Activated effector memory CD4-positive, alpha-beta T cell treated with anti-CD3 and anti-CD28 coated beads, Interleukin-2, amount 50 U/mL, for 16 hours (primary cell): ENCODE measurements around the gene YTHDF1.
"Not testable (repeated sequence)": the region's sequence is repeated elsewhere in the genome, so short reads cannot be mapped to it uniquely, and the experiment has no call there.

Source experiments
- DNase-seq: peaks from one replicate; pipeline ENCODE4 v3.0.0-alpha.2; 2020

The YTHDF1 gene

DNA sequence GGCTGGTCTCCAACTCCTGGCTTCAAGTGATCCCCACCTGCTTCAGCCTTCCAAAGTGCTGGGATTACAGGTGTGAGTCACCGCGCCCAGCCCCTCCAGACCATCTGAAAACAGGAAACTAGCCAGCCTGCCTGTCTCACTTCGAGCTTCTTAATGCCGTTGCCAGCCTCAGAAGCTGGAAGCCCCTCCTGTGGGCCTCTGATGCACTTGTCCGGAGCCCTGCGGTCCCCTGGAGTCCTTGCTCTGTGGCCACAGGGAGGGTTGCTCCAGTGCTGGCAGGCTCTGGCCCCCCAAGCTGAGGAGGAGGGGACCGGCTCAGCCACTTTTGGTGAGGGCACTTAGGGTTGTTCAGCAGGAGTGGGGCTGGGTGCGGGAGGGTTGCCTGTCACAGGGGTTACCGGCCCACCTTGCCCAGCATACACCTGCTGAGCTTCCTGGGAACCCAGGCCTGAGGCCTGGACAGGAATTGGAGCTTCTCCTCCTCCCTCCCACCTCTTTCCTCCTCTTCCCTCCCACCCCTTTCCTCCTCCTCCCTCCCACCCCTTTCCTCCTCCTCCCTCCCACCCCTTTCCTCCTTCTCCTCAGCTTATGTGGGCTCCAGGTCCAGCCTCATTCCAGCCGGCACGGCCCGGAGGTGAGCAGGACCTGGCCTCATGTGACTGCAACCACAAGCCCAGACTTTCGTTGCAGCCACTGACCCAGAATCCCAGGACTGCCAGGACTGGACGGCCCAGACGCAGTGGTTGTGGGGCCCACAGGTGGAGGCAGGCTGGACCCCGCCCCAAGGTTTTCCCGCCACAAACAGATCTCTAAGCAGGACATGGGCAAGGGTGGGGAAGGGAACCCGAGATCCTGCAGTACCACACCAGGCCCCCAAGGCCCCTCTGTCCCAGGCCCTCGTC lies 10.4 kb upstream of the YTHDF1 start:
- no peak for DNase-seq

DNA sequence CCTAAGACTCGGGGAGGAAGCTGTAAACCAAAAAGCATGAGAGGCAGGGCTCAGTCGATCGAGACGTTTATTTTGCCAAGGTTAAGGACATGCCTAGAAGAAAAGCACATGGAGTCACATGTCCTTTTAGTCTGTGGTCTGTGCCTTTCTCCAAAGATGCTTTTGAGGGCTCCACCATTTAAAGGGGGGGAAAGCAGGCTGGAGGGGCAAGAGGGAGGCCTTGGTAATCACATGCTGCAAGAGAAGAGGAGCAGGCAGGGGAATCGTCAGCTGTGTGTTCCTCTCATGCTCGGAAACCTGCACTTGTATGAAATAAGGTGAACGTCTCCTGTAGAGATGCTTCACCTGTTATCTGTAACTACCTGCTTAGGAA lies 9.1 kb upstream of the YTHDF1 start:
- DNase-seq: no peak

DNA sequence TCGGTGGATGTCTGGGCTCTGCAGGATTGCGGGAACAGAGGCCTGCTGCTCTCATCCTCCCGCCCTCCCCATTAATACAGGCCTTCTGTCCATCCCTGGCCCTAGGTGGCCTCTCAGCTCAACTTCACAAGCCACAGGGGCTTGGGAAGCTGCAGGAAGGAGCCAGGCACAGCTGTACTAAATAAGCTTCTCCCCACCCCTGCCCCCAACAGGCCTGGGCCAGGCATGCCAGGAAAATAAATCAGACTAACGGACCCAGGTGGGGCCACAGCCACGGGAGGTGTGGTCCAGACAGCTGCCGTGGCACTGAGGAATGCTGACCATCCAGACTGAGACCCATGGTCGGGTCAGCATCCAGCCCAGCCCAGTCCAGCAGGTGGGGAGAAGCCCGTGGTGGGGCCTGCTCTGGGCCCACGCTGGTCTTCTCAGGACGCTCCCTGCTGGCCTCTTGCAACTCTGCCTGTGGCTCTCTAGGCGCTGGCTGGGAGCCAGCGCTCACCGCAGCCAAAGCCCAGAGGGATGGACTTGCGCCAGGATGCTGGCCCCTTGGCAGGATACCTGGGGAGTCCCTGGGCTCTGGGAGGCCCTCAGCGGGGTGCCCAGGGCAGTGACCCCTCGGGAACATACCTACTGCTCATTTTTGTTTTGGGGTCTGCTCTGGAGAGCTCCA lies 8.6 kb upstream of the YTHDF1 start:
- DNase-seq: no peak

DNA sequence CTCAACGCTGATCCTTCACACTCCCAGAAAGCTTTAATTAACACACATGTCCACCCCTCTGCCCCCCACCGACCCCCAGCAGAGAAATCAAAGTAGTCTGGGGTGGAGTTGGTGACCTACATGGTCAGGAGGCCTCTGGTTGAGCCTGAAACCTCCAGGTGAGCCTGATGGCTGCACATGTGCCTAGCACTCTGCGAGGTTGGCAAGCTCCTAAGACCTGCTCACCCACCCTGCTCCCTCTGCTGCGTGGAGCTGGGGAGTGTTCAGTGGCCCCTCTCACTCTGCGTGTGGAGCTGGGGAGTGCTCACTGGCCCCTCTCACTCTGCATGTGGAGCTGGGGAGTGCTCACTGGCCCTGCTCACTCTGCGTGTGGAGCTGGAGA lies 7.9 kb upstream of the YTHDF1 start:
- DNase-seq: no peak

DNA sequence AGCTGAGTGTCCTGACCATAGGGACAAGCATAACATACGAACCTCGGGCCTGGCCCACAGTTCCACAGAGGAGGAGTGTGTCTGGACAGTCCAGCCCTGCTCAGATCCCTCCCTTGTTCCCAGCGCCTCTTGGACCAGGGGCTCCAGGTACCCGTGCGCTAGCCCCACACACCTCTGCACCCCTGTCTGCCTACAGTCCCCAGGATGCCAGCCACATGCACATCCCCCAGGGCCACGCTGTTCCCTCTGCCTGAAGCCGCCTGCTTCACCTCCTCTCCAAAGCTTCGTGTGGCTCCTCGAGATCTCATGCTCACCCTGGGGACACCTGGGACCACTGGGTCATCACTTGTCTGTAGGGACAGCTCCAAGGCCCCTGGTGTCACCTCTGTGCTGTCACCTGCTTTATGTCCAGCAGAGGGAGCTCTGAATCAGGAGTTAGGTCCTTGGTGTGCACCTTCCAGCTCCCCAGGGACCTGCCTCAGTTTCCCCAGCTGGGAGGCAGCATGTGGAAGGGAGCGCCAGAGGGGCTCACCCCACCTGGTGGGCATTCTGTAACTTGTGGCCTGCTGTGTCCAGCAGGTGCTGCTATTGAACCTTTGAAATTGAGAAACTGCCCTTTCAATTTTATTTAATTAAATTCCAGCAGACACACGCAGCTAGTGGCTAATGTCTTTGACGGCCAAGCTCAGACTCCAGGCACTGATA lies 7.3 kb upstream of the YTHDF1 start:
- peak; percentile 78 for DNase-seq

DNA sequence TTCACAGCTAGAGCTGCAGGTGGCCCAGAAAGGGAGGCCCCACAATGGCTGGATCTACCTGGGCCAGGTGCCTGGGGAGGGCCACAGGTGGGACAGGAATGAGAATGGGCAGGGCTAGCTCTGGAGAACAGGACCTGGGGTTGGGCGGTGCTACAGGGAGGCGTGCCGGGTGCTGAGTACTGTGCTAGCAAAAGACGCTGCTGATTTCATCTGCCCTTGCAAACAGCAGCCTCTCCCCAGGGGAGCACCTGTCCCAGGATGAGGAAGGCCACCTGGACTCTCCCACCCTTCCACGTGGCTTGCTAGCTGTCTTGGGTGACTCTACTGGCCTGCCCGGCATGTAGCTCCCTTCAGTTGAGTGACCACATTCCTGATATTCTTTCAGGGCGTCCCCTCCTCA lies 6.6 kb upstream of the YTHDF1 start:
- no peak for DNase-seq

DNA sequence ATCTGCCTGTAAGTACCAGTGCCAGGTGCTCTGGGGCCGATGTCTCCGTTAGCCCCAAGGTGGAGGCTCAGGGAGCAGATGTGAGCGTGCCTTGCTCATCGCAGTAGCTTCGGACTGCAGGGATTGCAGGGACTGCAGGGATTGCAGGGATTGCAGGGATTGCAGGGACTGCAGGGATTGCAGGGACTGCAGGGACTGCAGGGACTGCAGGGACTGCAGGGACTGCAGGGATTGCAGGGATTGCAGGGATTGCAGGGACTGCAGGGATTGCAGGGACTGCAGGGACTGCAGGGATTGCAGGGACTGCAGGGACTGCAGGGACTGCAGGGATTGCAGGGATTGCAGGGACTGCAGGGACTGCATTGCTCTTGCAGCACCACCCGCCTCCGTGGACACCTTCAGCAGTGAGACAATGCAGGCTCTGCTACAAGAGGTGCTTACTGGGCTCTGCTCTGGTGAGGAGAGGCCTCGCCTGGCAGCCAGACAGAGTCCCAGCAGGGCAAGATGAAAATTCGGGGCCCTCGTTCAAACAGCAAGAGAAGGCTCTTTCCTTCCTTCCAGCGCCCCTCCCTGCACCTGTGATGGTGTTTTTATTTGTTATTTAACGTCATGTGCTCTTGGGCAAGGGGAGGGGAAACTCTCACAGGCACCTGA lies 5.6 kb upstream of the YTHDF1 start:
- not testable (repeated sequence) for DNase-seq

DNA sequence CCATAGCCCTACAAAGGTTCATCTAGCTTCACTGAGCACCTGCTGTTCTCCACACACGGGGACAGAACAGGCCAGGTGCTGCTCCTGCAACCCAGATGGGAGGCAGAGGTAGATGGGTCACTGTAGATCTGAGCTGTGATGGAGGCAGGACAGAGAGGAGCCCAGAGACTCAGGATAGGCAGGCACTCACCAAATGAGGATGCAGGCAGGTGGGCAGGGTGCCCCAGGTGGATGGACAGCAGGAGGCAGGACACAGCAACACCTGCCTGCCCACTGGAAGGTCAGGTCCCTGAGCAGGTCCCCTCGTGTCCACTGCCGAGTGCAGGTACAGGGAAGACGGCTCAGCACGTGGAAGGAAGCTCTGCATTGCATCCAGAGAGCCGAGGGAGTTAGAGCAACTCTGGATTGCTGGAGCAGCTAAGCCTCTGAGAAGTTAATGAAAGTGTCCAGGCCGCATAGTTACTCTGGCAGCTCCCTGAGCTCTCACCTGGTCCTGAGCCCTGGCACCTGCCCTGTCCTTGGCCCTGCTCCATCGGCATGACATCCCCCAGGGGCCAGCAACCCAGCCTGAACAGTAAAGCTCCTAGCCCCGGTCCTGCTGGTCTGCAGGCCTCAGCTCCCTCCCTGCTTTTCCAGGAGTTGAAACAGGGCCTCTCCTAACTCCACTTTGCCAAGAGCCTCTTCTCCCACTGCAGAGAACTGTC lies 4.9 kb upstream of the YTHDF1 start:
- no peak for DNase-seq

DNA sequence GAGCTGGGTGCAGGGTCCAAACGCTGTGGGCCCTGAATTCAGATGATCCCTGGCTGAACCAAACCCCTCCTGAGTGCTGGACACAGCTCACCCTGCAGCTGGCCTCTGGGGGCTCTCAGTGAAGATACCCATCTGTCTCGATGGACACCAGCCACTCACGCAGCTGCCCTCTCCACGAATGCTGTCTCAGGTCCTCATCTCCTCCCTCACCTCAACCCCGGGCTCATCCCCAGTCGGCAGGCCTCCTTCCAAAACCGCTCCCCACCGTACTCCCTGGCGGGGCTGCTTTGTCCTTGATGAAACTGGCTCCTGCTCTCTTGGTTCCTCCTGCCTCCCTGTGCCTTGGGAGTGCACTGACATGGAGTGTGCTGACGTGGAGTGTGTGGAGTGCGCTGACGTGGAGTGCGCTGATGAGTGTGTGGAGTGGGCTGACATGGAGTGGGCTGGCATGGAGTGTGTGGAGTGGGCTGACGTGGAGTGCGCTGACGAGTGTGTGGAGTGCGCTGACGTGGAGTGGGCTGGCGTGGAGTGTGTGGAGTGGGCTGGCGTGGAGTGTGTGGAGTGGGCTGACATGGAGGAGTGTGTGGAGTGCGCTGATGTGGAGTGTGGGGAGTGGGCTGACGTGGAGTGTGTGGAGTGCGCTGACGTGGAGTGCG lies 4.1 kb upstream of the YTHDF1 start:
- no peak for DNase-seq

DNA sequence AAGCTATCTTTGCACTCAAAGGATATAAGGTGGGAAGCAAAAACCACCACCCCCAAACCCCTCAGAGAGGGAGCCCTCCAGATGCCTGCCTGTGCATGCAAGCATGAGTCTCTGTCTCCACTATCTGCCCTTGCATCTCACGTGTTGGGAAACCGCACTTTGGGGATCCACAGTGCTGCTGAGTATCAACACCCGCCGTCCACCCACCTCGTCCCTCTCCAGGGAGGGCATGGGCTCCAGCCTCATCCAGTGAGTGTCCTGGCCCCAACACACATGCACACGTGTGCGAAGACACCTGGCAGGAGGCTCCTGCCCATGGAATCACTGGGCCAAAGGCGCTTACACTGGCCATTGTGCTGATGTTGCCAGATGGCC lies 3.5 kb upstream of the YTHDF1 start:
- no peak for DNase-seq

DNA sequence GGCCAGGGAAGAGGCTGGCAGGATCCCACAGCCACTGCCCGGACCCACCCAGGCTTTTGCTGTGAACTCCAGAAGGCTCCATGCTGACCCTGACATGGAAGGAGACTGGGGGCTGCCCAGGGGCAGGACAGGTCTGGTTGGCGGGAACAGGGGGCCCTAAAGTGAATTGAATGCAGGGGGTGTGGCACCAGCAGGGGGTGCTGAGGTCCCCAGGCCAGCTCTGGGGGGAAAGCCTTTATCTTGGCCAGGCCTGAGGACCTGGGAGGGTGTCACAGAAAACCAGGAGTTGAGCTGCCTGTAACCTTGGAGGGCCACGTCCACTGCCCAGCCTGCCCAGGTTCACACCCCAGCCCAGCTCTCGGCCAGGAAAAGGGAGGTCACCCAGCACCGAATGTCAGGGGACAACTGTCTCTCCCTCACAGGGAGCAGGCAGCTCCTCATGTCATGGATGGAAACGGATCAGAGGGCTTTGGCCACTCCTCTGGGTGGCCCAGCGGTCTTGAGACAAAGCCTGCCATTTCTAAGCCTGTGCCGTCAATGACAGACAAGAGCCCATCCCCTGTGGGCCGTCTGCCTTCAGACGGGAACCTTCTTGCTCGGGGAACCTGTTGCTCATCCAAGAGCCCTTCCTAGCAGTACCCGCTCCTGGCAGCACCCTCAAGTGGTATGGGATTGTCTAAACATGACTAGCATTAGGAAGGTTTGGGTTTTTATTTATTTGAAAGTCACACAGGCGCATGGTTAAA lies 2.9 kb upstream of the YTHDF1 start:
- no peak for DNase-seq

DNA sequence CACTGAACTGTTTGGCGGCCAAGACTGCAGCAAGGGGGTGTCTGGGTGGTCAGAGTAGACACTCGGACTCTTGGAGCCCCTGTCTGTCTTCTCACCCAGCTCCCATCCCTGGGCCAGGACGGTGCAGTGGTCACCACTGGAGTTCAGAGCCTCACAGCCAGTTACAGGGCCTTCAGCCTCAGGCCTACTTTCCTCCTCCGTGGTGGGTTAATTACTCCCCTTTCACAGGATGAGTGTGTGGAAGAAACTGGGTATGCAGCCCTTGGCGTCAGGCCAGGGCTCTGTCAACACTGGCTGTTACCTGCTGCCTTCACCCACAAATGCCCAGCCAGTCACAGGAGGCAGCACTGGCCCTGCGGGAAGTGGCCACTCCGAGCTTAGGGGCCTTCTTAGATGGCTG lies 1.8 kb upstream of the YTHDF1 start:
- DNase-seq: no peak

DNA sequence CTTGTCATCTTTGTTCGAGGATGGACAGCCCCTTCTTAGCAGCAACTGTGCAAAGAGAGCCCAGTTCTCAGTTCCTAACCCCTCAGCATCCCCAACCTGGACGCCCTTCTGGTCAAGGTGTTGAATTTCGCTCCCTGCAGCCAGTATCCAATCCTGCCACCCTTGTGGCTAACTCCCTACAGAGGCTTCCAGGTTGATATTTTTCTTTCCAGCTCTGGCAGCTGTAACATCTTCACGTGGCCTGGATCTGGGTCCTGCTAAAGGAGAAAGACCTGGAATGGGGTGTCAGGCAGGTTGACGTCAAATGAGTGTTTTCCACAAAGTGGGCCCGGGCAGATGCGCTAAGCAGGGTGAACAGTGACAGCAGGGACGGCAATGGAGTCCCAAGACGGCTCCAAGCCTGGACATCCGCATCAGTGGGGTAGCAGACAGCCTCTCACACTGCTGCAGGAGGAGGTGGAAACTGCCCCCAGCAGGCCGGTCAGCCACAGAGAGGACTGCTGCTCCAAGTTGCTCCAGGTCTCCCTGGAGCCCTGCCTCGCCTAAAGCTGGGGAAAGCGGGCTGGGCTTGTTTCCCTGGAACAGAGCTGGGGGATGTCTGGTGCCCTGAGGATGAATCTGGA lies 1.0 kb upstream of the YTHDF1 start:
- DNase-seq: no peak

DNA sequence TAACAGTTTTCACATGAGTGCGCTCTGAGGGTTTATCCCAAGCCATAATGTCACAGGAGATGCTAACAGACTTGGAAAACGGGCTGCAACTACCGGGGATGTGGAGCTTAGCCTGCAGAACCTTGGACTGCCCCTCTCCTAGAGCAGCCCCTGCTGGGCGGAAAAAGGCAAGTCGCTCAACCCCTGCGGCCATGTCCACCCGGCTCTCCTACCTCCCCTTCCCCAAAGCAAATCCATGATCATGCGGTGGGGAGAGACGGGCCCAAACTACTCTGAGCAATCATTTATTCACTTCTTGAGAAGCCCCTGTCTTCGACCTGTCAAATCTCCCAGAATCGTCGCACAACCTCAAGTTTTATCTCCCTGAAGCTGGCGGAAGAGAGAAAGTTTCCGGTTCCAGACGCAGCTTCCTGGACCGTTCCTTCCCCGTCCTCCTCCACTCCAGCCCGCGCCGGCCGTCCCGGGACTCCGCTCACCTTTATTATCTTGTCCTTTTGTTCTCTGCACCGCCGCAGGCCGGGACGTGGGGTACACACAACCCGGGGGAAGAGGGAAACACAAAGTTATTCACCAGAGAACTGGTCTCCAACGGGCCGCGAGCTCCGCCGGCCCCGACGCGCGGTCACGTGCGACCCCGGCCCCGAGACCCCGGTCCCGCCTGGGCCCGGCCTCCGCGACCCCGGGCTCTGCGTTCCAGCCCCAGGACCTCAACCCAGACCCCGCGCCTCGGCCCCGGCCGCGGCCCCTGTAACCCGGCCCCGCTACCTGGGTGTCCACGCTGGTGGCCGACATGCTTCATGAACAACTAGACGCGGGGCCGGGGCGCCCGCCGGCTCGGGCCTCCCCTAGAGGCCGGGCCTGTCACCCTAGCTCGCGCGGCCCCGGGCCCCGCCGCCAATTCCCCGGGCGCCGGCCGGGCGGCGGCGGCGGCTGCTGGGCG lies 560 bp downstream of the YTHDF1 start:
- peak; percentile 72 for DNase-seq

DNA sequence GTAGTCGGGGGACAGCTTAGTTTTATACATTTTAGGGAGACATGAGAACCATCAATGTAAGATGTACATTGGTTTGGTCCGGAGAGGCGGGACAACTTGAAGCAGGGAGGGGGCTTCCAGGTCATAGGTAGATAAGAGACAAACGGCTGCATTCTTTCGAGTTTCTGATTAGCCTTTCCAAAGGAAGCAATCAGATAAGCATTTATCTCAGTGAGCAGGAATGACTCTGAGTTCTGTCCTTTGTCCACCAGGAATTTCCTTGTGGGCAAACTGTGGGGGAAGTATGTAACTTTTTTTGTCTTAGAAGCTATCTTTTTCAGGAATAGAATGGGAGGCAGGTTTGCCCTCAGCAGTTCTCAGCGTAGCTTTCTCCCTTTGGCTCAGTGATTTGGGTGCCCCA lies 1.4 kb downstream of the YTHDF1 start:
- DNase-seq: no peak

DNA sequence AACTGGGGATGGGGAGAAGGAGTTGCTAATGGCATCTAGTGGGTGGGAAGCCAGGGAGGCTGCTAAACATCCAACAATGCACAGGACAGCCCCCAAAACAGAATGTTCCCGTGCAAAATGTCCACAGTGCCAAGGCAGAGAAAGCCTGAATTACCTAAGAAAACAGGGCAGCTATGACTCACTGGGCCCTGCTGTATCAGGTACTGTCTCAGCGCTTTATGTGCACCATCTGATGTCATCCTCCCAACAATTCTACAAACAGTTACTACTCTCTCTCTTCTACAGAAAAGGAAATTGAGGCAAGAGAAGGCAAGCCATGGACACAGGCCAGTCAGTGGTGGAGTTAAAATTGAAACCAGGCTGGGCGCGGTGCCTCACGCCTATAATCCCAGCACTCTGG lies 3.1 kb downstream of the YTHDF1 start:
- DNase-seq: no peak

DNA sequence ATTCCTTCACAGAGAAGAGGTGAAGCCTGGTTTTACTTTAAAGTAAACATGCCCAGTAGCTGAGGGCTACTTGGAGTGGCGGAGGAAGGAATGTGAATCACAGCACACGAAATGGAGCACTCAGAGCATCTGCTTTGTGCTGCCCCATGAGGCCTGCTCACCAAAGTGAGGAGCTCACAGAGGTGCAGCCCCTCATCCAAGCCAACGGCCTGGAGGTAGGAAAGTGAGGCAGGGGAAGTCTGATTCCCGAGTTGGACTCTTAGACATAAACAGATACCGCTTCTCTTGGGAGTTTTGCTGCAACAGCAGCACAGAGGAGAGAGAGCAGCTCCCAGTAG lies 3.6 kb downstream of the YTHDF1 start:
- no peak for DNase-seq

DNA sequence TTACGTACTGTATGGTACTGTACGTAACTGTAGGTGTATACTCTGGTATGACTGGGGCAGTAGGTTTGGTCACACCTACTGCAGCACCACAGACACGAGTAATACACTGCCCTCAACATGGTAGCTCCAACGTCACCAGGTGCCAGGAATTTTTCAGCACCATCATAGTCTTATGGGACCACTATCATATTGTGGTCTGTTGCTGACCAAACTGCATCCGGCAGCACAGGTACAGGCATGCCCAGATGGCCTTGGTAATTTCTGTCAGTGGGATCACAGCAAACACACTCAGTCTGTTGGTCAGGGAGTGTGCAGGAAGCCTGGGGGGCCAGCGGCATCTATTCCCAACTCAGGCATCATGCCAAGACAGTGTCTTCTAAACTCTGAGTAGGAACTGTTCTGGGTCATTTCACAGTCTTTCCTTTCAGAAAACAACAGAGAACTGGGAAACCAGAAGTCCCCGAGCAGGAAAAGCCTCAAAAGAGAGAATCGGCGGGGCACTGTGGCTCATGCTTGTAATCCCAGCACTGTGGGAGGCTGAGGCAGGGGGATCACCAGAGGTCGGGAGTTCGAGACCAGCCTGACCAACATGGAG lies 5.8 kb downstream of the YTHDF1 start:
- no peak for DNase-seq

DNA sequence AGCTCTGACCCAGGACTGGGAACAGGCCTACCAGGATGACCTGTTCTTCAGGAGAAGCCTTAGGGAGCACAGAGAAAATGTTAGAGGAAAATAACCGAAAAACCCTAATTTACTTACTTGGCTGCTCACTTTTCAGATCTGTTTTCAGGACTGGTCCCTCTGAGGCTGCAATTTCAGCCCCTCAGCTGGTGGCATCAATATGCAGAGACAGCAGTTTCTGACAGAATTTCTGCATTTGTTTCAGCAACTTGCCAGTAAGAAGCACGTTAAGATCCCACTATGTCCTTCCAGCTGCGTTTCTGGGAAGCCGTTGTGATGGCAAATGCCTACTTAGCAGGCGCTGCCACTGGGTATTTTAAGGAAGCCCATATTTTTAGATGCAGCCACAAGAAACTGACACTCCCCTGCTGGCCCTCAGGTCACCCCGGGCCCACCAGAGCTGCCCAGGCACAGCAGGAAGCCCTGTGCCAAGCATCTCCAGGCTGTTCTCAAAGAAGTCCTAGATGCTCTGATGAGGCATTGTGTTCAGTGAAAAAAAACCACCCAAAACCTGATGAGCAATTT lies 7.5 kb downstream of the YTHDF1 start:
- DNase-seq: no peak
